A204.1 (cell line): ENCODE data around the gene FAM124B.

Experiments
- FAIRE-seq: peaks from 2 replicates; lab custom pipeline; 2012; peaks lifted over from hg19 to GRCh38; lab: Jason Lieb, UNC

FAM124B gene, protein sequence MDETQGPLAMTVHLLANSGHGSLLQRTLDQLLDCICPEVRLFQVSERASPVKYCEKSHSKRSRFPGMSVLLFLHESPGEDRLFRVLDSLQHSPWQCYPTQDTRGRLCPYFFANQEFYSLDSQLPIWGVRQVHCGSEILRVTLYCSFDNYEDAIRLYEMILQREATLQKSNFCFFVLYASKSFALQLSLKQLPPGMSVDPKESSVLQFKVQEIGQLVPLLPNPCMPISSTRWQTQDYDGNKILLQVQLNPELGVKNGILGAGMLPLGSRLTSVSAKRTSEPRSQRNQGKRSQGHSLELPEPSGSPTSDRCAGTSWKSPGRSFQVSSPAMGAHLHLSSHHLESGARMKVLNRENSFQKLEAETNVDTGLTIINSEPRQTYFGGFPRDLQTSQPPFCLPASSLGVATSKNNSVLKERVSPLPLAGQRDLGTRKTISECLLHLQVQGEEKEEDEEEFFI

DNA sequence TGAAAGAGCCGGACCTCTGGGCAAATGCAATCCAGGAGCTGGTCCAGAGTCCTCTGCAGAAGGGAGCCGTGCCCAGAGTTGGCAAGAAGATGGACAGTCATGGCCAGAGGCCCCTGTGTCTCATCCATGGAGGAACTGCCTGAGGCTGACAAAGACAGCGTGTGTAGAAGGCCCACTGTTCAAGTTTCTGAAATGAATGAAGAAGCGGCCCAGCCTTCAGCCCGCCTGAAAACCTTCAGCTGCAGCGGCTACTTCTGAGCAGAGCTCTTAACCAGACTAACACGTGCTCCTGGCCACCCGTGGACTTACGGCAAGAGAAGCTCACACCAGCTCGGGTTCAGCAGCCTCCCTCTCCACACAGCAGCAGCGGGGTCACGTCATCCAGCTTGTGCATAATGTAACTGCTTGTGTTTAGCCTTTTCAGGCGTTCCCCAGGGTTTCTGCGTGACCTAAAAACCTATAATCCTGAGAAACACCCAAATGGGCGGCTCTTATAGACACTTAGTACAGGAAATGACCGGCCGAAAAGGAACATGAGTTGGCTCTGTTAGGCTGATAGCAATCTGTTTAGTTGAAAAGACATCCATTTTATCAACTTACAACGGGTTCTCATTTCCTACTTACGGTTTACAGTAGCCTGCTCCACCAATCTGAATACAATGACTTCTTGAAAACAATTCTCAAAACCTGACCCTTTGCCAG, at the start of gene FAM124B:
Gene FAM124B (minus strand): TSS at position 467 of the 702 bp plus-strand sequence. CDS start 339 bp downstream, at position 128.
- no peak for FAIRE-seq

DNA sequence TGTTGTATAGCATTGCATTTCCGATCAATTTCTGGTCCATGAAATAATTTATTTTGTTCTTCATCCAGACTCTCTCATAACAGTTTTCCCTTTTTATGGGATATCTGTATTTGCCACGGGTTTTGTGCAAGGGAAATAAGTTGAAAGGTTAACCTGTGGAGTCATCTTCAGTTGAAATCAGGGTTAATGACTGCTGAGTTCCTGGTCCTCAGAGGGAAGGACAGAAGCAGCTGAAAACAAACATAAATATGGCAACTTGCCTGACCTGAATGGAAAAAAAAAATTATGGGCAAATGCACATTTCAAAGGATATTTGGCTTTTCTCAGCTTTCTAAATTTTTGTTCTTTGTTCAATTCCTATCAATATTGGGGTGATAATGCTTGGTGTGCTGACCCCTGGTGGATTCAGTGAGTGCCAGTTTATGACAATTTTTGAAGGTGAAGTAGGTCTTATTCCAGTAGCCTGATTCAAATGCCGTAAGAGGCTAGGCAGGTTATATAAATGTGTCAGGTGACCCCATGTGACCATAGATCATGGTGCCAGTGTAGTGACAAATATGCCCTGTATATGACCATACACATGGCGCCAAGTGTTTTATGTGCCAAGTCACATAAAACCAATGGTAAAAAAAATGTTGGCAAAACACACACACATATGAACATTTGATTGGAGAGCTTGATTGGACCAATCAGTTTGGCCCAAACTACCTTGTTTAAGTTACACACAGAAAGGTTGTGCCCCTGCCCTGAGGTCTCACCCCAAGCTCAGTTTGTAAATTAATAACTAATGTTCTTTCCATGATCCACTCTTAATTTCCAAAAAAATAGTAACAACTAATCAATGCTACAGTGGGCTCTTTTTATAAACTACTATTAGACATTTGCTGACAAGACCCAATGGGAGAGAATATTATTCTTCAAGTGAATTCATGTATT, 47.6 kb upstream of the FAM124B start:
- FAIRE-seq, result no peak

DNA sequence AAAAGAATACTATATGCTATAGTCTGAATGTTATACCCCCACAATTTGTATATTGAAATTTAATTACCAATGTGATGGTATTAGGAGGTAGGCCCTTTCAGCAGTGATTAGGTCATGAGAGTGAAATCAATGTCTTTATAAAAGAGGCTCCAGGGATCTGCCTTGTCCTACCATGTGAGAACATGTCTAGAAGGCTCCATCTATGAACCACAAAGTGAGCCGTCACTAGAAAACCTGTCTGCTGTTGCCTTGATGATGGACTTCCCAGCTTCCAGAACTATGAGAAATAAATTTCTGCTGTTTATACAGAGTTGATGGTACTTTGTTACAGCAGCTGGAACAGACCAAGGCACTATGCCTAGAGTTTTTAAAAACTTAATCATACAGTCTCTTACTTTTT, 46.3 kb upstream of the FAM124B start:
- no peak for FAIRE-seq

DNA sequence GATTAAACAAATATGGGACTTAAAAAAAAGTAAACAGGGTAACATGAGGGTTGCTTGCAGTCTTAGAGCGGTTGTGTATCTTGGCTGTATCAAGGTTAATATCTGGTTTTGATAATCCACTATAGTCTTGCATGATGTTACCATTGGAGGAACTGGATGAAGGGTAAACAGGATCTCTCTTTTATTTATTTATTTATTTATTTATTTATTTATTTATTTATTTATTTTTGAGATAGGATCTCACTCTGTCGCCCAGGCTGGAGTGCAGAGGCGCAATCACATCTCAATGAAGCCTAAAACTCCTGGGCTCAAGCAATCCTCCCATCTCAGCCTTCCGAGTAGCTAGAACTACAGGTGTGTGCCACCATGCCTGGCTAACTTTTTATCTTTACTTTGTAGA, 42.9 kb upstream of the FAM124B start:
- no peak for FAIRE-seq

DNA sequence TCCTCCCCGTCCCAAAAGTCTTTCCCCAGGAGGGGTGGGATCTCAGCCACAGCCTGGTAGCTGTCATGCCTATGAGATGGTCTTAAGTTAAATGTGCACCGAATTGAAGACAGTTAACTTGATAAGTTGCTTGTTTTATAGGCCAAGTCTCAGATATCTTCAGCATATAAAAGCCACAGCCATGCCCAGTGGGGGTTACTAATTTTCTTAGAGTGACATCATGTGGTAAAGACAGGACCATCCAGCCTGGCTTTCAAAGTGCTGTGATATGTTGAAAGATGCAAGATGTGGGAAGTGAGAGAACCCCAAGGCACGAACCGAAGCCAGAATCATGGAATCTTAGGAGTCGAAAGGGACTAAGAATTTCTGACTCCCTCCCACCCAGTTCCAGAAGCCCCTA, 42.1 kb upstream of the FAM124B start:
- FAIRE-seq, result no peak

DNA sequence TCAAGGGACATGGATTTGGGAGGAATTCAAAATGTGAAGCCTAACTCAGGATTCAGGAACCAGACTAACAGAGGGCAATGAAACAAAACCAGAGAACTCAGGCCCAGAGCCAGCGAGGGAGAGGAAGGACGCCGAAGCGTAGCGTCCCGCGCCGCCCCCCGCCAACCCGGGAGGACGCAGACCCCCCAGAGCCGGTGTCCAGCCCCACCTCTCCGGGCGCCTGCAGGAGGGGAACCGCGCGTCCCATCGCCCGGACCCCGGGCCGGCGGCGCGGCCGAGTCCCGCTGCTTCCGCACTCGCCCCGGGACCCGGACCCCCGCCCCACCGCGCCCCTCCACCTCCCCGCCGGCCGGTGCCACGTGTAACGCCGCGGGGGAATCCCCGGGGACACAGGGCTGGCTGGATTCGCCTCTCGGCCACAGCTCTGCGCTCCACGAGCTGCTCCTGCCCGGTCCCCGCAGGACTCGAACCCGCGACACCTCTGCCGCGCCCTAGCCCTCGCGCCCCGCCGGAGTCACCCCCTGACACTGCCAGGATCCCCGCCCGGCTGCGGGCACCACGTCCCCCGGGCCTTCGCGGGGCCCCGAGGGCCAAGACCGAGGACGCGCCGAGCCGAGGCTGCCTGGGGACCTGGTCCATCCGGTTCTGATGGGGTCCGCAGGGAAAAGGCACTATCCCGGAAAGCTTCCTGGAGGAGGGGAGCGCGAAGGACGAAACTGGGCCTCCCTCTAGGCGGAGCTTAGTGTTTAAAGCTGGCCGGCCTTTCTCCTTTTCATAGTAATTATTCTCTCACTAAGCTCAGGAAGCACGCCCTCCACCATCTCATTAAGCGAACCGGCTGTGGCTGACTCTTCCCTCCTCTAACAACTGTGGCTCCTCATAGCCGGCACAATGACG, 40.4 kb upstream of the FAM124B start:
- FAIRE-seq, result no peak

DNA sequence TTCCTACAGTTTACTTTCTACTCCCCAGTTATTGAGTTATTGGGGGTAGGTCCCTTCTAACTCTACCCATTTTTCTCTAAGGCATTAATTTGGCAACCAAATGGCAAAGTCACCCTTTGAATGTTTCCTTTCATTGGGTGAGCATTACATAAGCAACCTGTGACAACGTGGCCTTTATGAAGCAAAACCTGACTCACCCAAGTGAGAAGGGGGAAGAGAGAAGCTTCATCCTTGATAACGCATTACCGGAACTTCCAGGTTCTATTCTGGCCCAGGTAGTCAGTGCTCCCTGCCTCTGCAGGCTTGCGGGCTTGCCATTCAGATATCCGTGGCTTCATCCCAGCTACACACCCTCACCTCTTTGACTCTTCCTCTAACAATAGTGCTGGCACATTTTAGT, 39.1 kb upstream of the FAM124B start:
- no peak for FAIRE-seq

DNA sequence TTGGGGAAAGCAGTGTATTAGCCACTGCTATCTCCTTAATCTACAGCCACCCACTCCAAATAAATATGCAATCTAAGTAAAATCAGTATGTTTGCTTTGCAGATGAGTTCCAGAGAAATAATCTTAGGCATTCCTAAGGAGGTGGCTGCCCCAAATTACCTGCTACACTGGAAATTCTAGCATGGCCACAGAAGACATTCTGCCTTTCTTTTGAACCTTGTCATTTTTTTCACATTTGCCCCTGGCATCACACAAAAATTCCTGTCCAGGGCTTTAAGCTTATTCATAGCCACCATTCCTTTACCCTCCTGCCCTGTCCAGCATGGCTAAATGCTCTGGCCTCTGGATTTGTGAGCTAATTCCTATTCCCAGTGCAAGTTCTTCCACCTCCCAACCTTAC, 36.8 kb upstream of the FAM124B start:
- no peak for FAIRE-seq

DNA sequence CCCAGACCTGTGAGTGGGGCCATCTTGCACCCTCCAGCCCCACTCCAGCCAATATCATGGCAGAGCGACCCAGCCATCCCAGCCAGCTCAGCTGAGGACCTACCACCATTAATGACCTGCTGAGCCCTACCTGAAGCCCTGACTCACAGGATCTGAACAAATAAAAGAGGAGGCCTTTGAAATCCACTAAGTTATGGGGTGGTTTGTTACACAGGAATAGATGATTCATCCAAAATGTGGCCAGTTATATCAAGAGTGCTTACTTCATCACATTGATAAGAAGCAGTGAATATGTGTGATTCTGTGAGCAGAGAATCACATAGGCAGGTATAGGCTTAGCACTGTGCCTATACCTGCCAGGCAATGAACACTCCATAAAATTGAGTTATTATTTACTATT, 34.7 kb upstream of the FAM124B start:
- FAIRE-seq, result no peak

DNA sequence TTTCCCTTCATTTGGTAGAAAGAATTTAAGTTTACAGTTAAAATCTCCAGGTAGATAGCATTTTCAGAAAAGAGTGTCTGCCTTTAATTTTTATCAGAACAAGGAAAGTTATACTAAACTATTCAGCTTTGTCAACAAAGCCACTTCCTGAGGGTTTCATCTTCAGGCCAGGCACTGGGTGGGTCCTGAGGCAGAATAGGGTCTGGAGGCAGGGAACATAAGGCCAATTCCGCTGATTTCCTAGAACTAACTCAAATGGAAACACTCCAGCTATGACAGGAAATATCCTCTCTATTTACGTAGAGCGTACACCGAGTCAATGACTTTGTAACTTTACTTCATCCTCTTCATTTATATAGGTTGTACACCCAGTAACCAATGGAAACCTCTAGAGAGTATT, 32.7 kb upstream of the FAM124B start:
- no peak for FAIRE-seq

DNA sequence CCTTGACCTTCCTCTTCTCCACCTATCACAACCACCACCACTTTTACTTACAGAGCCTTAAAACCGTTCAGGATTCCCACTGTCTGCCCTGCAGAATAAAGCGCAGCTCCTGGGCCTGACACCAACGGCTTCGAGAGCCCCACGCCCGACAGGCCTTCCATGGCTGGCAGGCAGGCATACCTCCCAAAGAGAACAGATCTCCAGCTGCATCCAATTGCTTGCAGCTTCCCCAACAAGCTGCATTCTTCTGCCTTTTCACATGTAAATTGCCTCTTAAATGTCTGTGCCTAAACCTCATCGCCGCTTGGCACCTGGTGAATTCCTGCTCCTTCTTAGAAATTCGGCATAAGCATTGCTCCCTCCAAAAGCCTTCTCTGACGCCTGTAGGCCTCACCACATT, 31.5 kb upstream of the FAM124B start:
- no peak for FAIRE-seq

DNA sequence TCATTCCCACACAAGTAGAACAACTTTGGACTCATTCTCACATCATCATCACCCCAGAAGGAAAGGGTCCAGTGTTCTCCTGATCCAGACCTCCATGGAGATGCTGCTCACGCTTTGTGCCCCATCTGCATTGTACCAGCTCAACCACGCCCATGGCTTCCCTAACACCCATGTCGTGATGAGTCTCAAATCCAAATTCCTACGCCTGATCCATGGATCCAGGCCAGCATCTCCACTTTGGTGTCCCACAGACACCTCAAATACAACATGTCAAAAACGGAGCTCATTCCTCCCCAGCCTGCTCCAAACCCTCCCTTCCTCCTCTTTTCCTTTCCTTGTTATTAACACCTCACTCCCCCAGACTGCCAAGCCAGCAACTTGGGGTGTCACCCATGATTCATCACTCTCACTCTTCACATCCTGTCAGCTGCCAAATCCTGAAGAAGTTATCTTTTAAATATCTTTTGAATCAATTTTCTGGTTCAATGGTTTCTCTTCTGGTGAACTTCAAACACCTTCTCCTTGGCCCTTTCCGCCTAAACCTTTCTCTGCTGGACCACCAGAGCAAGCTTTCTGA, 30.2 kb upstream of the FAM124B start:
- no peak for FAIRE-seq

DNA sequence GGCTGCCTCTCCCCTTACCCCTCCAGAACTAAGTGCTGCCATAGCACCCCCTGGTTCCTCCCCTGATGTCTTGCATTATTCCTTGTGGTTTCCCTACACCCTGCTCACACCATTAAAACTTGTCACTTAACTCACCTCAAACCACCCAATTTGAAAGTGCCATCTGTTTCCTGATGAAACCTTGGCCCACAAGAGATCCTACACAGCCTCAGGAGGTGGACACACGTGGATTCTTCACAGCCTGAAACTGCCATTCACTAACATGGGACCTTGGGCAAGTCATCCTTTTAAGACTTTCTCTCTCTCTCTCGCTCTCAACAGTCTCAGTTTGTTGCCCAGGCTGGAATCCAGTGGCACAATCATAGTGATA, 27.5 kb upstream of the FAM124B start:
- no peak for FAIRE-seq

DNA sequence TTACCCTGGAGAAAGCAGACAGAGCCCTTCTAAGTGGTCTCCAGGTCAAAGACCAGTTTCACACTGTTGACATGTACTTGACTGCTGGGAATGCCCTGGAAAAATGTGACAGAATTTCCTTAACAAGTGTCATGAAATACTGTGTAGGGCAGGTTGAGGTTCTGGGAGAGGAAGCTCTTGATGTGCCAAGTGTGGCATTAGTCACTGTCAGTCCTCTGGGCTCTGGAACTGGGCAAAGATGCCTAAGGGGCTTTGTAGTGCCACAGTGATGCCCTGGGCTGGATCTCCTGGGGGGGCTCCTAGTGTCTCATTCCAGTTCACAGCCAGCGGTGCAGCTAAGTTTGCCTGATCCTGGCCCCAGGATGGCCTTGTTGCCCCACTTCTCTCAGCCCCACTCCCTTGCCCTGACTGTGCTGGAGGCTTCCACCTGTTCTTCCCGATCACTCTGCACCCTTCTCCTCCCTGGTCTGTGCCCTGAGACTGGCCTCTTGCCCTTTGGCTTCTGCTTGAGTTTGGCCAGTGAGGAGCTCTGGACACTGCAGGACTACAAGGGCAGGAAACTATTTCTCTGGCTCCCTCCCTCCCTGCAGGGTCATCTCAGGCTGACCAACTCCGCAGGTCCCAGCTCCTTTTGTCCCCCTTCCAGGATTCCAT, 27.0 kb upstream of the FAM124B start:
- FAIRE-seq, result no peak

DNA sequence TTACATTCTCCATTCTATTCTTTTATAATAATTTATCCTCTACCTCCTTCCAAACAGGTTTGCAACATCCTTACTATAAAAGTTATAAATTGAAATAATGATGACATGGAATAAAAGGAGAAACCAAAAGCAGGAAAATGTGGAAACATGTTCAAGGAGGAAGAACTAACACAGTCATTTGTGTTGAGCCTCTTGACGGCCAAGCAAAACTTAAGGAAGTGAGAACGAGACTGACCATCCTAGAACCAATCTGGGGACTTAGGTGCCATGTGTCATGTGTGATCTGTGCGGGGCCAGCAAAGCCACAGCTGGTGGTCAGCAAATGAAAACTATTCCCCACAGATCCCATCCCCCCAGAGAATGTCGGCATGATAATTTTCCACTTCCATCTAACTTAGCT, 25.6 kb upstream of the FAM124B start:
- FAIRE-seq, result no peak

DNA sequence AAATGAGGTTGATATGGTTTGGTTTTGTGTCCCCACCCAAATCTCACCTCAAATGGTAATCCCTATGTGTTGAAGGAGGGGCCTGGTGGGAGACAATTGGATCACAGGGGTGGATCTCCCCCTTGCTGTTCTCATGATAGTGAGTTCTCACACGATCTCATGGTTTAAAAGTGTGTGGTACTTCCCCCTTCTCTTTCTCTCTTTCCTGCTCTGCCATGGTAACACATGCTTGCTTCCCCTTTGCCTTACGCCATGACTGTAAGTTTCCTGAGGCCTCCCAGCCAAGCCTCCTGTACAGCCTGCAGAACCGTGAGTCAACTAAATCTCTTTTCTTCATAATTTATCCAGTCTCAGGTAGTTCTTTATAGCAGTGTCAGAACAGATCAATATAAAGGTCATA, 24.7 kb upstream of the FAM124B start:
- no peak for FAIRE-seq

DNA sequence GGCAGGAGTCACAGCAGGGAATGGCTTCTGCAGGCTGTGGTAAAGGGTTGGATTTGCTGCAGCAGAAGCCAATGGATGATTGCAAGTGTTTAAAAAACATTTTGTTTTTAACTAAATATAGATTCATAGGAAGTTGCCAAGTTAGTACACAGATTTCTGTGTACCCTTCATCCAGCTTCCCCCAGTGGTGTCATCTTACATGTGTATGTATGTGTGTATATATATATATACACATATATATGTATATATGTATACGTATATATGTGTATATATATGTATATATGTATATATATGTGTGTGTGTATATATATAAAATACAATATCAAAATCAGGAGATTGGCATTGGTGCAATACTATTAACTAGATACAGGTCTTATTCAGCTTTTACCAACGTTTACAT, 19.2 kb upstream of the FAM124B start:
- FAIRE-seq, result no peak

DNA sequence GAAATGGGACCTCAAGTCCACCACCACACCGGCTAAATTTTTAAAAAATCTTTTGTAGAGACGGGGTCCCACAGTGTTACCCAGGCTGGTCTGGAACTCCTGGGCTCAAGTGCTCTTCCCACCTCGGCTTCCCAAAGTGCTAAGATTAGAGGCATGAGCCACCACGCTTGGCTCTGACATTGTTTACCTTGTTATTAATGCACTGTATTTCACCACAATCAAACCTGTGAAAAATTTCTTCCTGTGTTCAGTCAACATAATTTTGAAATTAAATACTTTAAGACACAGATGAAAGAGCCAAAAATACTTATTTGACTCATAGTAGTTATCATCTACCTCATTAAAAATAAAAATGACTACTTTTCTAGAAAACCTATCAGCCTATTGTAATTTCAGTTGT, 16.0 kb upstream of the FAM124B start:
- FAIRE-seq, result no peak

DNA sequence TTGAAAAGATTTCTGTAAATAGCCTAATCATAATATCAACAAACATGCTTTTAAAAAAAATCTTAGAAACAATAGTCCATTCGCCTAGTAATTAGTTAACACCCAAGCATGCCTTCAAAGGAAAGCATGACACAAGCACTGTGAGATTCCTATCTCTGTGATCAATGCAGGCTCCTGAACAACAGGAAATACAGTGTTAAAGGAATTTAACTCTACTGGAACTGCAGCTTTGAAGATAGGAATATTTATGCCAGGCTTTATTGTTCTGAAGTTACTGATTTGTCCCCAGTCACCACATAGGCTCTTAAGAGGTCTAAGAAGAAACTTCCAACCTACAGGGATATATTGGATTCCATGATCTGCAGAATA, 15.4 kb upstream of the FAM124B start:
- FAIRE-seq, result no peak

DNA sequence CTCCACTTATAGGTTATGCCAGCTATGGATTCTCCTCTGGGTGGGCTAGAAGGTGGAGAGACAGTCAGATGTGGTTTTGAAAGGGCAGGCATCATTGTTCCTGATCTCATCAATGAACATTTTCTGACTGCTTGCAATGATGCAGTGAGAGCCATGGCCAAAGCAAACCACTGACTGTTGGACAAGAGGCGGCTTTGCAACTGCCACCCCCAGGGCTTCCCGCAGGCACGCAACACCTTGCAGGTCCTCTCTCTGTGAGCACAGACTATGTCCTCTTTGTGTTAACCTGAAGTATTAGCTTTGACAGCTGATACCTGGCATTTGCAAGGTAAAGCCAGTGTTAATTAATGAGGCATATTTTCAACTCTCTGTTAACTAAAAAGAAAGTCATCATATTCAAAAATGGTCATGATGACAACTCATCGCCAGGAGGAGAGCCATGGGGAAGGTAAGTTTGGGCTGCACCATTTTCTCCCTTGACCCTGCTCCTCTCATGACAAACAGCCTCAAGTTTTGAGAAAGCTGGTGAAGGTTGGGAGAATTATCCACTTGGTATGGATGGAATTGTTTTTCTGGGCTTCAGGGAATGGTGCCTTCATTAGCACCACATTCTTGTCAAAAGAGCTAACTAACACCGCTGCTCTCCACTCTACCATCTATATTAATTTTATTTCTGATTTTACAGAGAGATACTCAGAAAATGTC, 14.9 kb upstream of the FAM124B start:
- FAIRE-seq, result no peak
